K562 (cell line): ENCODE measurements around the gene SYNE1. TPM values are rescaled to one million over a fixed set of nuclear protein-coding genes. Genes with fewer than 3 reads are reported as not detected.

ENCODE experiments used
- ARID4B ChIP-seq: sonication (generic); formaldehyde crosslinking; IDR thresholded peaks from 2 replicates; pipeline ENCODE4 v1.8.0; 2022; ENCODE audit warnings: mild to moderate bottlenecking, missing genetic modification reagents
- BCL6 ChIP-seq: fragments of 250-450 bp; sonication (Bioruptor Pico); IDR thresholded peaks from 2 replicates; pipeline ENCODE4 v1.4.0; 2020
- BCOR ChIP-seq: fragments of 450-650 bp; IDR thresholded peaks from 2 replicates; pipeline ENCODE4 v1.6.1; 2016
- BRF2 ChIP-seq: IDR thresholded peaks from 3 replicates; pipeline ENCODE4 v1.6.1; 2011; ENCODE audit warnings: borderline replicate concordance, mild to moderate bottlenecking; ENCODE audit not compliant: insufficient read length, insufficient read depth
- CBFA2T2 ChIP-seq: fragments of 450-650 bp; conservative IDR thresholded peaks from 2 replicates; pipeline ENCODE4 v1.6.1; 2017; ENCODE audit warnings: mild to moderate bottlenecking
- CBX5 ChIP-seq: IDR thresholded peaks from 2 replicates; pipeline ENCODE4 v1.6.1; 2014; ENCODE audit warnings: low read depth, borderline replicate concordance
- COPS2 ChIP-seq: fragments of 450-650 bp; conservative IDR thresholded peaks from 2 replicates; pipeline ENCODE4 v1.6.1; 2016; ENCODE audit warnings: mild to moderate bottlenecking, moderate library complexity
- DMBX1 ChIP-seq: fragments of 250-450 bp; sonication (Bioruptor Pico); IDR thresholded peaks from 2 replicates; pipeline ENCODE4 v1.8.0; 2022; ENCODE audit warnings: inconsistent platforms, mild to moderate bottlenecking, moderate library complexity, borderline replicate concordance
- E2F3 ChIP-seq: fragments of 250-450 bp; sonication (Bioruptor Pico); IDR thresholded peaks from 2 replicates; pipeline ENCODE4 v1.4.0; 2020; ENCODE audit warnings: mild to moderate bottlenecking
- HIVEP1 ChIP-seq: fragments of 250-450 bp; sonication (Bioruptor Pico); IDR thresholded peaks from 2 replicates; pipeline ENCODE4 v1.4.0; 2020; ENCODE audit warnings: mild to moderate bottlenecking
- KHSRP ChIP-seq: fragments of 450-650 bp; IDR thresholded peaks from 2 replicates; pipeline ENCODE4 v1.6.1; 2017
- LEF1 ChIP-seq: fragments of 450-650 bp; IDR thresholded peaks from 2 replicates; pipeline ENCODE4 v1.6.1; 2016; ENCODE audit warnings: mild to moderate bottlenecking
- MBD2 ChIP-seq: sonication (generic); IDR thresholded peaks from 2 replicates; pipeline ENCODE4 v1.6.1; 2016; ENCODE audit warnings: low read depth, borderline replicate concordance
- RFX7 ChIP-seq: fragments of 250-450 bp; sonication (Bioruptor Pico); IDR thresholded peaks from 2 replicates; pipeline ENCODE4 v1.5.1; 2021; ENCODE audit warnings: mild to moderate bottlenecking
- SIRT6 ChIP-seq: IDR thresholded peaks from one replicate; pipeline ENCODE4 v1.6.1; 2012; ENCODE audit warnings: low read depth, mild to moderate bottlenecking, control low read depth, inconsistent platforms, low read length, moderate library complexity
- SRF ChIP-seq, 2 experiments: fragments of 250-450, 450-650 bp in 1 of 2; sonication (Bioruptor Pico) in 1 of 2; sonication (generic) in 1 of 2; formaldehyde crosslinking; IDR thresholded peaks; 2 replicates each; pipeline versions ENCODE4 v1.5.0 to v1.5.1; 2020 to 2022; ENCODE audit warnings: mild to moderate bottlenecking in 1 of 2, missing genetic modification reagents in 1 of 2
- SRSF7 ChIP-seq: fragments of 200-400 bp; formaldehyde crosslinking; optimal IDR thresholded peaks from 2 replicates; pipeline ENCODE3; 2017; ENCODE audit warnings: mild to moderate bottlenecking, low read depth, low read length
- TCF3 ChIP-seq: sonication (generic); formaldehyde crosslinking; IDR thresholded peaks from 2 replicates; pipeline ENCODE4 v1.4.0; 2020; ENCODE audit warnings: mild to moderate bottlenecking, missing genetic modification reagents
- TCF7 ChIP-seq: sonication (generic); IDR thresholded peaks from 2 replicates; pipeline ENCODE4 v1.6.1; 2016; ENCODE audit warnings: antibody characterized with exemption, borderline replicate concordance
- ZKSCAN8 ChIP-seq: fragments of 200-800 bp; sonication (Bioruptor generic); IDR thresholded peaks from 2 replicates; pipeline ENCODE4 v1.6.1; 2016; ENCODE audit warnings: missing genetic modification characterization, missing compliant biosample characterization
- ZNF518B ChIP-seq: fragments of 250-450 bp; sonication (Bioruptor Pico); IDR thresholded peaks from 2 replicates; pipeline ENCODE4 v1.5.0; 2021; ENCODE audit warnings: mild to moderate bottlenecking, moderate library complexity
- polyA plus RNA-seq, 8 experiments: library from polyadenylated mRNA; depleted of rRNA in 4 of 8; stranded (reverse) in 5 of 8; unstranded in 3 of 8; fragments of >200 nt; fragmentation: Nextera tagmentation in 2 of 8; fragmentation: Illumina TruSeq in 1 of 8; extraction: Ambion mirVana in 2 of 8; extraction: Trizol in 1 of 8; gene quantifications; 2 replicates each; pipeline versions ENCODE4 v1.2.1 to v1.2.3, GENCODE V29; 2011 to 2014; ENCODE audit warnings: inconsistent platforms in 1 of 8, missing spikeins in 1 of 8
- total RNA-seq, 7 experiments: library from RNA; depleted of rRNA in 6 of 7; stranded (reverse); fragments of >200 nt in 6 of 7; fragmentation: Illumina TruSeq in 2 of 7; extraction: Trizol in 2 of 7; gene quantifications; 2 replicates each; pipeline versions ENCODE4 v1.2.1 to v1.2.3, GENCODE V29; 2011 to 2021; ENCODE audit warnings: low replicate concordance in 1 of 7

The SYNE1 gene
- total and polyA plus RNA-seq, 9 of the 15 experiments (the other 6 are each of a cell fraction or from before 2014, with no cell fraction given), result under 0.01 to 0.42 (median 0.08) TPM; not detected in 1

- no peak for TF ChIP-seq ARID4B
- TF ChIP-seq MBD2, result no peak
- TF ChIP-seq SRSF7, result no peak
- TF ChIP-seq ZKSCAN8 (CRISPR knock-in tag), result peak; percentile 47; the same call in 1 of the 2 replicates
- TF ChIP-seq TCF3 (CRISPR knock-in tag), result peak; percentile 90
- no peak for TF ChIP-seq ZNF518B (CRISPR knock-in tag)
- TF ChIP-seq E2F3, result no peak
- TF ChIP-seq BCL6 (CRISPR knock-in tag), result no peak
- 0 out of 2 replicates have a peak, but pooled peaks have one; percentile 59 for TF ChIP-seq LEF1
- TF ChIP-seq SRF (CRISPR knock-in tag; IDR thresholded peaks at IDR 0.05), result no peak
- TF ChIP-seq BCOR, result no peak
- peak; percentile 97 for TF ChIP-seq CBFA2T2
- TF ChIP-seq COPS2, result no peak
- no peak for TF ChIP-seq SIRT6
- no peak for TF ChIP-seq HIVEP1
- TF ChIP-seq KHSRP, result peak; percentile 58; the same call in 1 of the 2 replicates
- TF ChIP-seq CBX5, result no peak
- TF ChIP-seq TCF7, result no peak
- no peak for TF ChIP-seq BRF2
- no peak for TF ChIP-seq RFX7 (CRISPR knock-in tag)
- TF ChIP-seq DMBX1 (CRISPR knock-in tag), result peak; percentile 34; the same call in 1 of the 2 replicates
These were observed 404.5 kb downstream of the SYNE1 start (continued) for GRCh38 chr6:152232501-152233151.
